ENCODE data around the gene CDK9. TPM values are rescaled to one million over a fixed set of nuclear protein-coding genes. Genes with fewer than 3 reads are reported as not detected.

CDK9 gene
- total RNA-seq, 1 experiment from 2014 or later, result 48.7 TPM

- H3K9me3 ChIP-seq (ENCODE audit: control insufficient read depth, insufficient read depth, low read depth, low read length), result no peaks in the 10 kb centered on the region
- no peak overlapping the region for H3K4me3 ChIP-seq (ENCODE audit: low read depth in 2 of 2, low read length in 2 of 2)
- DNase-seq (ENCODE audit: low read depth, low spot score) (no peak), ATAC-seq (no peak)
- BruUV-seq (replicated peaks), result no TSS peak
- H3K27me3 ChIP-seq (ENCODE audit: control insufficient read depth, insufficient read depth, low read length), result no peaks in the 10 kb centered on the region
- H3K4me1 ChIP-seq (ENCODE audit: control insufficient read depth, insufficient read depth, low read length), result no peaks in the 10 kb centered on the region
- POLR2A ChIA-PET, result no interaction called here
- no peak for TF ChIP-seq REST (IDR thresholded peaks at IDR 0.05; ENCODE audit: insufficient read depth in 1 of 2, low read depth in 2 of 2, low read length in 1 of 2)
- TF ChIP-seq, protein P1, sequence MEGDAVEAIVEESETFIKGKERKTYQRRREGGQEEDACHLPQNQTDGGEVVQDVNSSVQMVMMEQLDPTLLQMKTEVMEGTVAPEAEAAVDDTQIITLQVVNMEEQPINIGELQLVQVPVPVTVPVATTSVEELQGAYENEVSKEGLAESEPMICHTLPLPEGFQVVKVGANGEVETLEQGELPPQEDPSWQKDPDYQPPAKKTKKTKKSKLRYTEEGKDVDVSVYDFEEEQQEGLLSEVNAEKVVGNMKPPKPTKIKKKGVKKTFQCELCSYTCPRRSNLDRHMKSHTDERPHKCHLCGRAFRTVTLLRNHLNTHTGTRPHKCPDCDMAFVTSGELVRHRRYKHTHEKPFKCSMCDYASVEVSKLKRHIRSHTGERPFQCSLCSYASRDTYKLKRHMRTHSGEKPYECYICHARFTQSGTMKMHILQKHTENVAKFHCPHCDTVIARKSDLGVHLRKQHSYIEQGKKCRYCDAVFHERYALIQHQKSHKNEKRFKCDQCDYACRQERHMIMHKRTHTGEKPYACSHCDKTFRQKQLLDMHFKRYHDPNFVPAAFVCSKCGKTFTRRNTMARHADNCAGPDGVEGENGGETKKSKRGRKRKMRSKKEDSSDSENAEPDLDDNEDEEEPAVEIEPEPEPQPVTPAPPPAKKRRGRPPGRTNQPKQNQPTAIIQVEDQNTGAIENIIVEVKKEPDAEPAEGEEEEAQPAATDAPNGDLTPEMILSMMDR (IDR thresholded peaks at IDR 0.05), result no peak
- TF ChIP-seq POLR2AphosphoS5 (IDR thresholded peaks at IDR 0.05; ENCODE audit: low read depth, low read length), result no peak
- no peak for TF ChIP-seq TCF7L2 (IDR thresholded peaks at IDR 0.05; ENCODE audit: low read depth, low read length)
- no peak for TF ChIP-seq SIN3A (IDR thresholded peaks at IDR 0.05; ENCODE audit: borderline replicate concordance, insufficient read depth, low read depth, low read length)
- CTCF ChIA-PET, result no interaction called here
- H3K36me3 ChIP-seq (ENCODE audit: control insufficient read depth, insufficient read depth, low read length), result no peaks in the 10 kb centered on the region
- H3K27ac ChIP-seq (ENCODE audit: low read length), result no peak overlapping the region
- in situ Hi-C loops (cut with HindIII; ENCODE audit: low pct_unique_long_range_greater_than_20kb, low sequenced_read_pairs) (no loop called here), intact Hi-C loops (cut with micrococcal nuclease; ENCODE audit: unreplicated experiment) (no loop called here)
These were observed 43.5 kb downstream of the CDK9 start for GRCh38 chr9:127829205-127829906.

- CTCF ChIA-PET, result no interaction called here
- DNase-seq (ENCODE audit: low read depth, low spot score), result no peak
These were observed 46.4 kb downstream of the CDK9 start for GRCh38 chr9:127832248-127832647.

More at GRCh38 chr9:127832248-127832647, 46.4 kb downstream of the CDK9 start:
- Histone ChIP-seq H3K9me3 (ENCODE audit: control insufficient read depth, insufficient read depth, low read depth, low read length) (no peaks in the 10 kb centered on the region), H3K4me1 (ENCODE audit: control insufficient read depth, insufficient read depth, low read length) (peaks cover 4% of the 10 kb centered on the region; the same call in 1 of the 2 replicates), H3K27ac (ENCODE audit: low read length) (no peak overlapping the region), H3K4me3 (ENCODE audit: low read depth in 2 of 2, low read length in 2 of 2) (no peak overlapping the region), H3K27me3 (ENCODE audit: control insufficient read depth, insufficient read depth, low read length) (no peaks in the 10 kb centered on the region), H3K36me3 (ENCODE audit: control insufficient read depth, insufficient read depth, low read length) (no peaks in the 10 kb centered on the region)
- no TSS peak for BruUV-seq (replicated peaks)
- no peak for ATAC-seq
- intact Hi-C loops (cut with micrococcal nuclease; ENCODE audit: unreplicated experiment), result no loop called here
- in situ Hi-C loops (cut with HindIII; ENCODE audit: low pct_unique_long_range_greater_than_20kb, low sequenced_read_pairs), result no loop called here
- POLR2A ChIA-PET, result no interaction called here
- TF ChIP-seq SIN3A (IDR thresholded peaks at IDR 0.05; ENCODE audit: borderline replicate concordance, insufficient read depth, low read depth, low read length), result no peak
- no peak for TF ChIP-seq TCF7L2 (IDR thresholded peaks at IDR 0.05; ENCODE audit: low read depth, low read length)
- TF ChIP-seq, protein P1 (IDR thresholded peaks at IDR 0.05), result no peak
- TF ChIP-seq REST (IDR thresholded peaks at IDR 0.05; ENCODE audit: insufficient read depth in 1 of 2, low read depth in 2 of 2, low read length in 1 of 2), result no peak
- TF ChIP-seq POLR2AphosphoS5 (IDR thresholded peaks at IDR 0.05; ENCODE audit: low read depth, low read length), result no peak
